NCI-H1092 (cell line): ENCODE data around the gene TRAPPC10.
"Not testable (repeated sequence)": the region's sequence is repeated elsewhere in the genome, so short reads cannot be mapped to it uniquely, and the experiment has no call there.

Experiments used
- DNase-seq: peaks from one replicate; lab custom pipeline; 2025; lab: John Stamatoyannopoulos, UW

TRAPPC10 gene

DNA sequence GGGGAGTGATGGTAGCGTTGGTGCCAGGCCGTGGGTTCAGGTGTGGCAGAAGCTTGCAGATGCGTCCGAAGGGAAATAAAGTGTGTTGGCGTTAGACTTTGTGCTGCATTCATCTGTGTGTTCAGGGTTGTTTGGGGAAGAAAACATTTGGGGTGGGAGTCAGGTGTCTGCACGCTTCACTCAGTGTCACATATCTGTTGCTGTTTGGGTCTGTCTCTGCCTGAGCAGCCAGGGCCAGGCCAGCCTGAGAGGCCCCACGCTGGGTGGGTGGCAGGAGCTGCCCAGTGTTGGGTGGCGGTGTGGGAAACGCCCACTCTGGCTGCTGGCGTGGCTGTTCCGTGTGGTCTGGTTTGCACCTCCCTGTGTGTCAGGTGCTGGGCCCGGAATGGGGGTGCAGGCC is 133.5 kb downstream of the TRAPPC10 start:
- DNase-seq, result not testable (repeated sequence)

GRCh38 chr21:44147108-44147507 is 135.0 kb downstream of the TRAPPC10 start:
- DNase-seq, result not testable (repeated sequence)

GRCh38 chr21:44150255-44150654 is 138.1 kb downstream of the TRAPPC10 start:
- DNase-seq, result not testable (repeated sequence)

- DNase-seq, result not testable (repeated sequence)
Observed at GRCh38 chr21:44153214-44153888, 141.2 kb downstream of the TRAPPC10 start.

DNA sequence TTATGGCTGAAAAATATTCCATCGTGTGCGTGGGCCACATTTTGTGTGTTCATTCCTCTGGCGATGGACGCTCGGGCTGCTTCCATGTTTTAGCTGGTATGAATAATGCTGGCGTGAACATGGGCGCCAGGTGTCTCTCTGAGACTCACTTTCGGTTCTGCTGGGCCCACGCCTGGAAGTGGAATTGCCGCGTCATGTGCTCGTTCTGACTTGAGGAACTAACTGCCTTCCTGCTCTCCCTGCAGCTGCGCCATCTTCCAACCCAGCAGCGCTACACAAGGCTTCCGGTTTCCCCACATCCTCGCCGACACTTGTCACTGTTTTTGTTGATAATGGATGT is 141.8 kb downstream of the TRAPPC10 start:
- DNase-seq, result not testable (repeated sequence)

DNA sequence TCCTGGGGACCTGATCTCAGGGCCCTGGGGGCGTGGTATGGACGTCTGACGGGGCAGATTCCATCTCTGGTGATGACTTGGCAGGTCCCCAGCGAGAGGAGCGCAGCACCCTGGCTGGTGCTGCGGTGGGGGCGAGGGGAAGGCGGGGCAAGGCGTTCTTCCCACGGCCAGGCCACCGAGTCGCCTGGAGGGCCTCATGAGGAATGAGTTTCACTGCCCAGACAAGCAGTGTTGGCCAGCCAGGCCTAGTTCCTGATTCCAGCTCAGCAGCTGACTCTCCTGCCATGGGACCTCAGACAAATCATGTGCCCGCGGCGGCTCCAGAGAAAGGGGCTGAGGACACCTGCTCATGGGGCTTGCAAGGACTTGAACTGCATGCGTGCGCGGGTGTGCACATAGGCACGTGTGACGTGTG is 142.7 kb downstream of the TRAPPC10 start:
- not testable (repeated sequence) for DNase-seq

- DNase-seq, result not testable (repeated sequence)
Observed at GRCh38 chr21:44155231-44155993, 143.3 kb downstream of the TRAPPC10 start.

DNA sequence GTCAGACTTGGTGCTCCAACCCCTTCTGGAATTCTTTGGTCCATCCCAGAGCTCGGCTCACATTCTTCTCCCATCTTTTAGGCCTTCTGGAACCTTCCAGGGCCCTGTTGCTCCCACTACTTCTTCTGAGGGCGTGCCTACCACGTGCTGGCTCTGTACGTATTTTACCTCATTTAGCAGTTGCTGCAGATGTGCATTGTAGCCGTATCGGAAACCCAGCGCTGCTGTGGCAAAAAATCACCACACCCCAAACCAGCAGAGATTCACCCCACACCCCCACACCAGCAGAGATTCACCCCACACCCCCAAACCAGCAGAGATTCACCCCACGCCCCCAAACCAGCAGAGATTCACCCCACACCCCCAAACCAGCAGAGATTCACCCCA is 143.9 kb downstream of the TRAPPC10 start:
- DNase-seq, result not testable (repeated sequence)
